SK-N-SH (cell line): ENCODE measurements around the gene RCAN2. TPM values are rescaled to one million over a fixed set of nuclear protein-coding genes. Genes with fewer than 3 reads are reported as not detected.

Experiments used
- CTCF ChIA-PET: fragments of 300-600, 350-600 bp; formaldehyde crosslinking; extraction: SDS; loops from one replicate; lab custom pipeline; 2021; lab: Yijun Ruan, JAX
- POLR2A ChIA-PET: fragments of 350-600 bp; sonication (Branson Sonifier 250); formaldehyde crosslinking; extraction: SDS; loops from one replicate; lab custom pipeline; 2020; ENCODE audit warnings: antibody characterized with exemption, inconsistent platforms; lab: Yijun Ruan, JAX
- DNase-seq: peaks from one replicate; pipeline ENCODE4 v3.0.0; 2012
- H2AFZ ChIP-seq: fragments of 200-600 bp; sonication (generic); 2 replicates; pipeline ENCODE4 v1.8.1; 2016; ENCODE audit warnings: antibody characterized with exemption, mild to moderate bottlenecking, low read depth
- H3F3A ChIP-seq: fragments of 200-600 bp; sonication (generic); replicated peaks from 2 replicates; pipeline ENCODE3; 2016; ENCODE audit warnings: antibody characterized with exemption, mild to moderate bottlenecking; ENCODE audit not compliant: insufficient read depth
- H3K27ac ChIP-seq, 2 experiments: fragments of 200-500 bp in 1 of 2; fragments of 200-600 bp in 1 of 2; sonication (Bioruptor generic) in 1 of 2; sonication (generic), shearing (Covaris generic) in 1 of 2; 2 replicates each; pipeline versions ENCODE4 v1.5.1 to v1.6.1; 2014 to 2016; ENCODE audit warnings: low read depth in 2 of 2, inconsistent platforms in 1 of 2, low read length in 1 of 2, mild to moderate bottlenecking in 1 of 2, mixed read lengths in 1 of 2
- H3K27me3 ChIP-seq: fragments of 200-600 bp; sonication (generic), shearing (Covaris generic); 2 replicates; pipeline ENCODE4 v1.6.1; 2016; ENCODE audit warnings: mixed run types; ENCODE audit not compliant: insufficient read depth
- H3K36me3 ChIP-seq, 2 experiments: fragments of 200-500 bp in 1 of 2; fragments of 200-600 bp in 1 of 2; sonication (Bioruptor generic) in 1 of 2; sonication (generic) in 1 of 2; replicated peaks in 1 of 2; 2 replicates each; pipeline versions ENCODE3 to v1.5.1; 2014 to 2016; ENCODE audit warnings: low read length in 1 of 2, mild to moderate bottlenecking in 1 of 2; ENCODE audit not compliant: insufficient read depth in 2 of 2, control insufficient read depth in 1 of 2
- H3K4me1 ChIP-seq, 2 experiments: fragments of 200-500 bp in 1 of 2; fragments of 200-600 bp in 1 of 2; sonication (Bioruptor generic) in 1 of 2; sonication (generic), shearing (Covaris generic) in 1 of 2; 2 replicates each; pipeline versions ENCODE4 v1.5.1 to v1.6.1; 2014 to 2016; ENCODE audit warnings: low read depth in 1 of 2, low read length in 1 of 2, mixed run types in 1 of 2; ENCODE audit not compliant: insufficient read depth in 2 of 2, control insufficient read depth in 1 of 2
- H3K4me2 ChIP-seq: fragments of 200-600 bp; sonication (generic), shearing (Covaris generic); 2 replicates; pipeline ENCODE4 v1.6.1; 2017; ENCODE audit warnings: mixed run types
- H3K4me3 ChIP-seq, 2 experiments: fragments of 200-500 bp in 1 of 2; fragments of 200-600 bp in 1 of 2; sonication (Bioruptor generic) in 1 of 2; sonication (generic), shearing (Covaris generic) in 1 of 2; 2 replicates each; pipeline versions ENCODE4 v1.5.1 to v1.8.1; 2014 to 2016; ENCODE audit warnings: low read depth in 2 of 2, inconsistent platforms in 1 of 2, low read length in 1 of 2, mild to moderate bottlenecking in 1 of 2, mixed read lengths in 1 of 2, moderate library complexity in 1 of 2
- H3K79me2 ChIP-seq: fragments of 200-600 bp; sonication (generic); 2 replicates; pipeline ENCODE4 v1.8.1; 2017; ENCODE audit warnings: mild to moderate bottlenecking; ENCODE audit not compliant: insufficient read depth
- H3K9ac ChIP-seq: fragments of 200-600 bp; sonication (generic); 2 replicates; pipeline ENCODE4 v1.6.1; 2017; ENCODE audit warnings: mixed run types
- H3K9me2 ChIP-seq: fragments of 200-600 bp; sonication (generic); 2 replicates; pipeline ENCODE4 v1.6.1; 2017; ENCODE audit warnings: mixed run types
- H3K9me3 ChIP-seq: fragments of 200-600 bp; sonication (generic); 2 replicates; pipeline ENCODE4 v1.6.1; 2017; ENCODE audit warnings: mixed run types, mild to moderate bottlenecking, moderate library complexity
- H4K20me1 ChIP-seq: fragments of 200-600 bp; sonication (generic); 2 replicates; pipeline ENCODE4 v1.6.1; 2017; ENCODE audit warnings: mild to moderate bottlenecking, mixed run types; ENCODE audit not compliant: insufficient read depth
- CHD2 ChIP-seq: fragments of 150-350 bp; IDR thresholded peaks from 2 replicates; pipeline ENCODE4 v1.6.1; 2018; ENCODE audit warnings: low read length; ENCODE audit not compliant: partially characterized antibody
- ELF1 ChIP-seq: IDR thresholded peaks from 2 replicates; pipeline ENCODE4 v1.4.0; 2012
- EP300 ChIP-seq, 2 experiments: IDR thresholded peaks; 2 replicates each; pipeline versions ENCODE4 v1.4.0 to v1.6.1; 2012; ENCODE audit warnings: borderline replicate concordance in 1 of 2, low read depth in 1 of 2, low read length in 1 of 2
- EZH2phosphoT487 ChIP-seq: fragments of 200-600 bp; sonication (generic); IDR thresholded peaks from 2 replicates; pipeline ENCODE4 v1.6.1; 2017; ENCODE audit warnings: low read depth, mixed run types, mild to moderate bottlenecking, antibody characterized with exemption, moderate library complexity, borderline replicate concordance
- FOSL2 ChIP-seq: IDR thresholded peaks from 2 replicates; pipeline ENCODE4 v1.4.0; 2012; ENCODE audit warnings: low read depth, mild to moderate bottlenecking, moderate library complexity, borderline replicate concordance
- FOXJ3 ChIP-seq: sonication (generic); formaldehyde crosslinking; IDR thresholded peaks from 2 replicates; pipeline ENCODE4 v1.5.1; 2020; ENCODE audit warnings: mild to moderate bottlenecking, missing genetic modification reagents
- IRF3 ChIP-seq: fragments of 150-350 bp; IDR thresholded peaks from 2 replicates; pipeline ENCODE4 v1.6.1; 2016; ENCODE audit warnings: mild to moderate bottlenecking, low read depth, low read length
- MAX ChIP-seq: IDR thresholded peaks from 2 replicates; pipeline ENCODE4 v1.4.0; 2012; ENCODE audit warnings: low read depth
- MXI1 ChIP-seq: IDR thresholded peaks from 2 replicates; pipeline ENCODE4 v1.6.1; 2012; ENCODE audit warnings: mild to moderate bottlenecking, low read depth, low read length, improper control_type of control experiment
- NRF1 ChIP-seq: IDR thresholded peaks from 2 replicates; pipeline ENCODE4 v1.6.1; 2012; ENCODE audit warnings: low read depth, mild to moderate bottlenecking, low read length
- PBX3 ChIP-seq: IDR thresholded peaks from 2 replicates; pipeline ENCODE4; 2012
- RAD21 ChIP-seq: IDR thresholded peaks from 2 replicates; pipeline ENCODE4 v1.6.1; 2012; ENCODE audit warnings: mild to moderate bottlenecking, low read length
- RCOR1 ChIP-seq: fragments of 150-350 bp; IDR thresholded peaks from 2 replicates; pipeline ENCODE4 v1.6.1; 2017; ENCODE audit warnings: antibody characterized with exemption, low read length
- RFX5 ChIP-seq: IDR thresholded peaks from 2 replicates; pipeline ENCODE4 v1.6.1; 2012; ENCODE audit warnings: mild to moderate bottlenecking, improper control_type of control experiment, low read length
- SMC3 ChIP-seq: IDR thresholded peaks from 2 replicates; pipeline ENCODE4 v1.6.1; 2012; ENCODE audit warnings: low read depth, low read length, improper control_type of control experiment
- TAF1 ChIP-seq: IDR thresholded peaks from 2 replicates; pipeline ENCODE4 v1.6.1; 2012; ENCODE audit warnings: low read depth, mild to moderate bottlenecking, low read length, moderate library complexity, borderline replicate concordance
- TCF12 ChIP-seq: IDR thresholded peaks from 2 replicates; pipeline ENCODE4 v1.4.0; 2012
- TEAD4 ChIP-seq: IDR thresholded peaks from 2 replicates; pipeline ENCODE4 v1.4.0; 2012; ENCODE audit warnings: mild to moderate bottlenecking, borderline replicate concordance; ENCODE audit not compliant: insufficient read depth
- ZBTB33 ChIP-seq: IDR thresholded peaks from 2 replicates; pipeline ENCODE4 v1.4.0; 2012; ENCODE audit warnings: low read depth, borderline replicate concordance
- WGBS: methylation state at CpG from one replicate; pipeline ENCODE4 v1.1.6; 2017; ENCODE audit warnings: low lambda C conversion rate; 5-methylcytosine and 5-hydroxymethylcytosine counted together
- polyA plus RNA-seq, 3 experiments: library from polyadenylated mRNA; depleted of rRNA; stranded (reverse); fragments of >200 nt; gene quantifications; 2 replicates each; pipeline ENCODE4 v1.2.3, GENCODE V29; 2012

Gene RCAN2
- polyA plus RNA-seq, 1 of the 3 experiments (the other 2 are of a cell fraction): not detected

GRCh38 chr6:46501136-46502089, 10.2 kb upstream of the RCAN2 start:
- Histone ChIP-seq H3K79me2 (no peaks in the 10 kb centered on the region), H3K9me2 (no peaks in the 10 kb centered on the region), H3K9me3 (no peaks in the 10 kb centered on the region), H3F3A (no peaks in the 10 kb centered on the region), H3K4me3 (no peak overlapping the region), H3K9ac (no peak overlapping the region), H3K4me2 (no peak overlapping the region), H3K4me1 (no peaks in the 10 kb centered on the region), H2AFZ (no peak overlapping the region), H4K20me1 (no peaks in the 10 kb centered on the region), H3K27ac (no peak overlapping the region), H3K27me3 (no peaks in the 10 kb centered on the region), H3K36me3 (no peaks in the 10 kb centered on the region)
- CTCF ChIA-PET: interaction anchor here (1.4 kb wide), 1 partner anchor 12 kb away, joined by 4 read pairs; no protein-coding TSS in a partner anchor
- POLR2A ChIA-PET: no interaction called here
- 13% methylated on average over 8 of the region's 8 CpGs for WGBS
- TF ChIP-seq RAD21 (no peak), RCOR1 (no peak), SMC3 (no peak), NRF1 (no peak), EZH2phosphoT487 (no peak), ZBTB33 (no peak), EP300 (IDR thresholded peaks at IDR 0.05; ENCODE audit: borderline replicate concordance in 1 of 2, low read depth in 1 of 2, low read length in 1 of 2) (no peak), FOXJ3 (no peak), IRF3 (no peak), CHD2 (no peak), TCF12 (no peak), ELF1 (no peak), MAX (no peak), RFX5 (no peak), FOSL2 (no peak), PBX3 (no peak), MXI1 (no peak), TAF1 (no peak), TEAD4 (no peak)
- no peak for DNase-seq
